ACC112 (cell line): ENCODE results near the gene BCAR3.
A peak's percentile ranks its signal among the peaks of the same experiment; 100 is the strongest.

Experiments
- H2AFZ ChIP-seq: fragments of 200-600 bp; sonication (generic); one replicate; pipeline ENCODE4 v1.6.0; 2017; ENCODE audit warnings: antibody characterized with exemption, low read length; ENCODE audit not compliant: unreplicated experiment
- H3K27ac ChIP-seq: fragments of 200-600 bp; sonication (generic); 2 replicates; pipeline ENCODE4 v1.5.1; 2014; ENCODE audit warnings: low read depth, mild to moderate bottlenecking, antibody characterized with exemption, low read length, moderate library complexity
- H3K27me3 ChIP-seq: fragments of 200-600 bp; sonication (generic); 2 replicates; pipeline ENCODE4 v1.6.1; 2014; ENCODE audit warnings: mild to moderate bottlenecking, antibody characterized with exemption, low read length, moderate library complexity, mixed read lengths; ENCODE audit not compliant: insufficient read depth
- H3K36me3 ChIP-seq: fragments of 200-600 bp; sonication (generic); 2 replicates; pipeline ENCODE4 v1.6.1; 2016; ENCODE audit warnings: mild to moderate bottlenecking, antibody characterized with exemption, low read length, moderate library complexity, mixed read lengths; ENCODE audit not compliant: insufficient read depth
- H3K4me1 ChIP-seq: fragments of 200-600 bp; sonication (generic); one replicate; pipeline ENCODE4 v1.6.1; 2016; ENCODE audit warnings: low read length, mixed read lengths; ENCODE audit not compliant: insufficient read depth, unreplicated experiment, control insufficient read depth
- H3K4me3 ChIP-seq: fragments of 200-600 bp; sonication (generic); 2 replicates; pipeline ENCODE4 v1.5.1; 2014; ENCODE audit warnings: mild to moderate bottlenecking, low read depth, low read length
- H3K79me2 ChIP-seq: fragments of 200-600 bp; sonication (generic); one replicate; pipeline ENCODE4 v1.6.0; 2016; ENCODE audit warnings: low read length; ENCODE audit not compliant: control insufficient read depth, unreplicated experiment, insufficient read depth

The BCAR3 gene

GRCh38 chr1:93681101-93681988 lies at the start of gene BCAR3:
BCAR3 (minus strand) TSS chr1:93681837; CDS start chr1:93674930, 6,907 bp downstream.
- Histone ChIP-seq H3K4me1 (peaks cover 34% of the 10 kb centered on the region), H3K36me3 (no peaks in the 10 kb centered on the region), H2AFZ (peak within 1 kb of the TSS; percentile 71), H3K27ac (peak within 1 kb of the TSS; percentile 87), H3K27me3 (no peaks in the 10 kb centered on the region), H3K4me3 (peak within 1 kb of the TSS; percentile 84), H3K79me2 (peaks cover 68% of the 10 kb centered on the region)

DNA sequence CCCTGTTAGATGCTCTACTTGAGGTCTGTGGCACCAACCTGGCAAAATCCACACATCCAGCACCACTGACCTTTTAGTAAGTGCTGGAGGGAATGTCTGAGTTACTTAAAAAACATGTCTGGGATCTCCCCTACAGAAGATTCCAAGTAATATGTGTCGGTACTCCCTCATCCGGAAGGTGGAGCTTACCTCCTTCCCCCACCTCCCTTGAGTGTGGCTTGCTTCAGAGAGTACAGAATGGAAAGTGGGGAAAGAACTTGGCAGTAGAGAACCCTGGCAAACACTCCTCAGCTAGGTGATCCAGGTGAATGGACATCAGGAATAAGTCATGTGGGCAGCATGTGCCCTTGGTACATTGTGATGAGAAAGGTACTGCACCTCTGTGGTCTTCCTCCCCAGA lies 49.0 kb upstream of the BCAR3 start:
- H3K79me2 ChIP-seq = no peaks in the 10 kb centered on the region
- H3K27ac ChIP-seq = no peak overlapping the region
- peaks cover 19% of the 10 kb centered on the region for H3K4me1 ChIP-seq
- no peaks in the 10 kb centered on the region for H3K27me3 ChIP-seq
- H3K36me3 ChIP-seq = no peaks in the 10 kb centered on the region
- H2AFZ ChIP-seq = no peak overlapping the region
- no peak overlapping the region for H3K4me3 ChIP-seq

- no peak overlapping the region for H2AFZ ChIP-seq
- no peak overlapping the region for H3K27ac ChIP-seq
- no peaks in the 10 kb centered on the region for H3K79me2 ChIP-seq
- no peak overlapping the region for H3K4me3 ChIP-seq
- no peaks in the 10 kb centered on the region for H3K27me3 ChIP-seq
- H3K36me3 ChIP-seq = no peaks in the 10 kb centered on the region
- peaks cover 12% of the 10 kb centered on the region for H3K4me1 ChIP-seq
These were observed 48.3 kb upstream of the BCAR3 start for GRCh38 chr1:93729906-93730305.

DNA sequence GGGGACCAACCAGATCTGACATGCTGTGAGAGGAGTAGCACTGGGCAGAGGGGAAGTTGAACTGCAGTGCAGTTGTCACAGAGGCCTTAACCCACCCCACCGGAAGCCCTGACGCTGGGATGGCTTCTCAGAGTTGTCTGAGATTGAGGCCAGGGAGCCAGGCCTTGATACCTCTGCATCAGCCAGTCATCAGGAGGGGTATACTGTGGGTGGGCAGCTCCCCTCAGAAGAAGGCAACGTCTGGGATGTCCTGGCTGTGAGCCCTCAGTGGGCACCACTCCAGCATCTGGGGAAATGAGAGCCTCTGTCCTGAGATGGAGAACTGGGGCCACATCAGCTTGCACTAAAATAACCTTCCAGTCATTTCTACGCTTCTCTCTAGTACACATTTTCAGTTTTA lies 47.9 kb upstream of the BCAR3 start:
- no peaks in the 10 kb centered on the region for H3K36me3 ChIP-seq
- H3K4me1 ChIP-seq = peaks cover 10% of the 10 kb centered on the region
- no peak overlapping the region for H3K4me3 ChIP-seq
- H3K27ac ChIP-seq = no peak overlapping the region
- H3K27me3 ChIP-seq = no peaks in the 10 kb centered on the region
- no peak overlapping the region for H2AFZ ChIP-seq
- no peaks in the 10 kb centered on the region for H3K79me2 ChIP-seq

GRCh38 chr1:93728480-93729131 lies 47.0 kb upstream of the BCAR3 start:
- Histone ChIP-seq H3K27ac (no peak overlapping the region), H3K4me3 (no peak overlapping the region), H3K36me3 (no peaks in the 10 kb centered on the region), H2AFZ (no peak overlapping the region), H3K27me3 (no peaks in the 10 kb centered on the region), H3K79me2 (no peaks in the 10 kb centered on the region), H3K4me1 (peaks cover 5% of the 10 kb centered on the region)

GRCh38 chr1:93723733-93724270 lies 42.2 kb upstream of the BCAR3 start:
- Histone ChIP-seq H3K36me3 (no peaks in the 10 kb centered on the region), H3K79me2 (no peaks in the 10 kb centered on the region), H3K4me3 (no peak overlapping the region), H2AFZ (no peak overlapping the region), H3K27ac (no peak overlapping the region), H3K4me1 (peaks cover 23% of the 10 kb centered on the region), H3K27me3 (no peaks in the 10 kb centered on the region)

GRCh38 chr1:93723110-93723509 lies 41.5 kb upstream of the BCAR3 start:
- no peaks in the 10 kb centered on the region for H3K36me3 ChIP-seq
- no peak overlapping the region for H3K27ac ChIP-seq
- H3K27me3 ChIP-seq = no peaks in the 10 kb centered on the region
- H3K4me1 ChIP-seq = peaks cover 23% of the 10 kb centered on the region
- H3K4me3 ChIP-seq = no peak overlapping the region
- H3K79me2 ChIP-seq = no peaks in the 10 kb centered on the region
- no peak overlapping the region for H2AFZ ChIP-seq

DNA sequence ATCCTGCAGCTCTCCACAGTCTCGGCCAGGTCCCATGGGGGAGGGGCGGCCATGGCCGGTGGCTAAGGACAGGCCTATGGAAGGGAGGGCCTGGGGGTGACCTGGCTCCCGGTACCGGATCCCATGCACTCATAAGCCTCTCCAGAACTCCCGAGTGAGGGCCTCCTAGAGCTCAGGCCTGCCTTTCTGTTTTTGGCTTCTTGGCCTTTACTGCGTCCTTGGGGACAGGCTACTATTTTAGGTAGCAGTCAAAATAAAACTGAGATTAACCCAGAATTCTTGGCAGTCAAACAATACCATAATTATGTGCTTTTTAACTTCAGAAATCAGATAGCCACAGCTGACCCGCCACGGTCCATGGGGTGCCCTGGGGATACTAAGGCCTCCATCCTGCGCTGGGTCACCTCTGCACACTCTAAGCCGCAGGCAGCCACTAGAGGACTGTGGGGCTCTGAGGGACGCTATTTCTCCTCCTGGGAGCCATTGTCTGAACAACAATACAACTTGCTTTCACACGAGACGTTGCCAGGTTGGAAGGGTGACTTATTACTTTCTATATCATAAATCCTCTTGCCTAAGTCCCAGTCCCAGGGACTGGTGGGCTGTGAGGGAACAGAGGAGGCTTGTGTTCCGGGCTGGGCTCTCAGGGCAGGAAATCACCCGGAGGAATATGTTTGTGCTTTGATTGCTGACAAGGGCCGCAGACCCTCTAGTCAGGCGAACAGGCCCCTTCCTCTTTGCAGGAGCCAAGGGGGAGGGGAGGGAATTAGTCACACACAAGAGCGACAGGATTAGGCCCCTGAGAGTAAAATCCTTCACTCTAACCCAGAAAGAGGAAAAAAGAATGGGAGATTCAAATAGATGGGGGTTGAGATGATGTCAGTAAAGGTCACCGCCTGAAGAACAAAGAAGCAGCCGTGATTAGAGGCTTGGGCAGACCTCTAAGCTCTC lies 40.7 kb upstream of the BCAR3 start:
- no peak overlapping the region for H3K27ac ChIP-seq
- H3K27me3 ChIP-seq = no peaks in the 10 kb centered on the region
- H3K4me1 ChIP-seq = peaks cover 23% of the 10 kb centered on the region
- H3K36me3 ChIP-seq = no peaks in the 10 kb centered on the region
- no peak overlapping the region for H2AFZ ChIP-seq
- H3K79me2 ChIP-seq = no peaks in the 10 kb centered on the region
- H3K4me3 ChIP-seq = no peak overlapping the region

GRCh38 chr1:93720956-93721626 lies 39.5 kb upstream of the BCAR3 start:
- Histone ChIP-seq H3K4me3 (no peak overlapping the region), H3K27me3 (no peaks in the 10 kb centered on the region), H2AFZ (no peak overlapping the region), H3K79me2 (no peaks in the 10 kb centered on the region), H3K36me3 (no peaks in the 10 kb centered on the region; the same call in 1 of the 2 replicates), H3K27ac (no peak overlapping the region), H3K4me1 (peaks cover 23% of the 10 kb centered on the region)

DNA sequence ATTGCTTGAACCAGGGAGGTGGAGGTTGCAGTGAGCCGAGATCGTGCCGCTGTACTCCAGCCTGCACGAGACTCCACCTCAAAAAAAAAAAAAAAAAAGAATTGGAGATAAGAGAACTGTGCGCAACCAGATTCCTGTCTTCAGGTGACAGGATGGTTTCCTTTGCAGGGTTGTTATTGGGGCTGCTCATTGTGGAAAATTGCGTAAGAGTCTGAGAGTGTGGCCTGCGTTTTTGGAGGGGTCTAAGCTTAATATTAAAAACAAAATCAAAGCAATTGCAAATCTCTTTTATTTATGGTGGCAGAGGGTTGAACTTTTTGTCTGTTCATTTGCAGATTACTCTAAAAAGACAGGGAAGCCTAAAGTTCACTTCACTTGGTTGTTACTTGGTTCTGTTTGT lies 36.0 kb upstream of the BCAR3 start:
- Histone ChIP-seq H3K4me3 (no peak overlapping the region), H3K4me1 (peaks cover 13% of the 10 kb centered on the region), H2AFZ (no peak overlapping the region), H3K36me3 (no peaks in the 10 kb centered on the region; the same call in 1 of the 2 replicates), H3K27ac (no peak overlapping the region), H3K27me3 (no peaks in the 10 kb centered on the region), H3K79me2 (no peaks in the 10 kb centered on the region)
